ENCODE data around the gene SRD5A1.

SRD5A1 gene

DNA sequence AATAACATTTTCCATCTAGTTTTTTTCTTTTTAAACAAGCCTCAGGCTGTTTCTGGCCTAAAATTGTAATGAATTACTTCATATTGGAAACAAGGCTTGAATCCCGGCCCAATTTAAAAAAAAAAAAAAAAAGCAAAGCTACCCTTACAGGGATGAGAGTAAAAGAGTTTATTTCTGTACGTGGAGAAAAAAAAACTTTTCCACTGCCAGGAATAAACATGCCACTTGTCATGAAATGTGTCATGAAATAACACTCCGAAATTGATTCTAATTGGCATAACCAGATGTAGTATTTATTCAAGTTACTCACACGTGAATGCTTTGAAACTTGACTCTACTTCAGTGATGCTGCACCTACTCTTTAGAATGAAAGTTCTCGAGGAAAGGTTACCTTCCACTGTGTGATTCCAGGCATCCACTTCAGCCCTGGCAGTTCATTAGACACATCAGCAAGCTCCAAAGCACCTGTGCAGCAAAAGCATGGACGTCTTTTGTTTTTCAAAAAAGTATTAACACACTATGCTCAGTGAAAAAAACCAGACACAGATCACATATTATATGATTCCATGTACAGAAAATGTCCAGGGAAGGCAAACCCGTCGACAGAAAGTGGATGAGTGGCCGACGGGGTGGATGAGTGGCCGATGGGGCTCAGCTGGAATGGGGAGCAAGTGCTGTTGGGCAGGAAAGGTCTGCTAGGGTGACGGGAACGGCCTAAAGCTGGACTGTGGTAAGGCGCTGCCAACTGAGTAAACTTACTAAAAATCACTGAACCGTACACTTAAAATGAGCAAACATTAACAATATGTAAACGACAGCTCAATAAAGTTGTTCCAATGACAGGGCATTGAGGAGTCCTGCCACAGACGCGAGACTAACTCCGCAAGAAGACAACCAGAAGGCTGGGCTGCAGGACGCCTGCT, 21.6 kb upstream of the SRD5A1 start:
- no peak for DNase-seq (ENCODE audit: low read depth)
- TF ChIP-seq, protein P1, sequence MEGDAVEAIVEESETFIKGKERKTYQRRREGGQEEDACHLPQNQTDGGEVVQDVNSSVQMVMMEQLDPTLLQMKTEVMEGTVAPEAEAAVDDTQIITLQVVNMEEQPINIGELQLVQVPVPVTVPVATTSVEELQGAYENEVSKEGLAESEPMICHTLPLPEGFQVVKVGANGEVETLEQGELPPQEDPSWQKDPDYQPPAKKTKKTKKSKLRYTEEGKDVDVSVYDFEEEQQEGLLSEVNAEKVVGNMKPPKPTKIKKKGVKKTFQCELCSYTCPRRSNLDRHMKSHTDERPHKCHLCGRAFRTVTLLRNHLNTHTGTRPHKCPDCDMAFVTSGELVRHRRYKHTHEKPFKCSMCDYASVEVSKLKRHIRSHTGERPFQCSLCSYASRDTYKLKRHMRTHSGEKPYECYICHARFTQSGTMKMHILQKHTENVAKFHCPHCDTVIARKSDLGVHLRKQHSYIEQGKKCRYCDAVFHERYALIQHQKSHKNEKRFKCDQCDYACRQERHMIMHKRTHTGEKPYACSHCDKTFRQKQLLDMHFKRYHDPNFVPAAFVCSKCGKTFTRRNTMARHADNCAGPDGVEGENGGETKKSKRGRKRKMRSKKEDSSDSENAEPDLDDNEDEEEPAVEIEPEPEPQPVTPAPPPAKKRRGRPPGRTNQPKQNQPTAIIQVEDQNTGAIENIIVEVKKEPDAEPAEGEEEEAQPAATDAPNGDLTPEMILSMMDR (IDR thresholded peaks at IDR 0.05; ENCODE audit: control insufficient read depth, extremely low read depth, insufficient read depth) = no peak
- H3K4me3 ChIP-seq (ENCODE audit: low read depth, low read length) = no peak overlapping the region

DNA sequence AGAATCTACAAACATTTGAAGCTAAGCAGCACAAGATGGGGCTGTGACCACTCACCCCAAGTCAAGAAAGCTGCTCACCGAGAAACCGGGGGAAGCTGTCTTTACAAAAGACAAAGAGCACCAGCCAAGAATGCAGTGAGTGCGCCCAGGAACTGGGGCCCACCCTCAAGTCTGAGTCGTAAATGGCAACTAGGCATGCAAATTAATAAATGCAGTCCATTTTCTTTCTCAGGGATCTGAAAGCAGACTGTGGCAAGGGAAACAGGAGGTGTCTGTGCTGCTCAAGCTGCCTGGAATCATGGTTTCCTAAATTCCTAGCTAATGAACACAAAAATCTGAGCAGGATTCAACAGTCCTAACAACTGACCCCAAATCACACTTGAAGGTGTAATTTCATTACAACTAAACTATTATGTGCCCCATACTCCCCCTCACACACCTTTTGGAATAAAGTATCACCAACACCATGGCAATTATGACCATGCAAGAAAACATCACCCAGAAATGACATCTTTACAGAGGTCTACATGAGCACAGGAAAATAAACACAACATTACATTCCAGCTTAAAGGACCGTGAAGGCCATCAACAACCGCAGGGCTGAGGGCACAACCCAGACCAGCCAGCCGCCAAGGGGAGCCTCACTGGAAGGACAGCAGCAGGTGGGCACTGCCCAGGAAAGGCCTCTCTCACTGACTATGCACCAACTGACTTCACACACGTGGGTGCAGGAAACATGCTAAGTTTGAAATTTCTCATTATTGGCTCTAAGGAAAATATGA, 18.0 kb upstream of the SRD5A1 start:
- H3K4me3 ChIP-seq (ENCODE audit: low read depth, low read length) = no peak overlapping the region
- TF ChIP-seq, protein P1 (IDR thresholded peaks at IDR 0.05; ENCODE audit: control insufficient read depth, extremely low read depth, insufficient read depth) = no peak
- DNase-seq (ENCODE audit: low read depth) = no peak

DNA sequence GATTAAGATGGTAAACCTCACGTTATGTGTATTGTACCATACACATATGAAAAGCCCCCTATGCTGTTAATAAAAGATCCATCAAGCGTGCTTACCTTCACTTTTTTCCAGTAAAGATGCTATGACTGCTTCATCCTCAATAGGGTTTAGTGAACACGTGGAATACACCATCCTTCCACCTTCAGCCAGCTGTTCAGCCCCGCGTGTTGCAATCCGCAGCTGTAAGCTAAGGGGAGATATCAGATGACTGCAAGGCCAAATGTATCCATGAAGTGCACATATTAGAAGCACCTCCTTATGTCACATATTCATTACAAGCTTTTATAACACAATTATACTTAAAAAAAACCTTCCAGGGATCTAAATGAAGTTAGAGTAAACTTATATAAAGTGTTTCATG, 16.6 kb upstream of the SRD5A1 start:
- DNase-seq (ENCODE audit: low read depth) = no peak
- H3K4me3 ChIP-seq (ENCODE audit: low read depth, low read length) = no peak overlapping the region
- TF ChIP-seq, protein P1 (IDR thresholded peaks at IDR 0.05; ENCODE audit: control insufficient read depth, extremely low read depth, insufficient read depth) = no peak

DNA sequence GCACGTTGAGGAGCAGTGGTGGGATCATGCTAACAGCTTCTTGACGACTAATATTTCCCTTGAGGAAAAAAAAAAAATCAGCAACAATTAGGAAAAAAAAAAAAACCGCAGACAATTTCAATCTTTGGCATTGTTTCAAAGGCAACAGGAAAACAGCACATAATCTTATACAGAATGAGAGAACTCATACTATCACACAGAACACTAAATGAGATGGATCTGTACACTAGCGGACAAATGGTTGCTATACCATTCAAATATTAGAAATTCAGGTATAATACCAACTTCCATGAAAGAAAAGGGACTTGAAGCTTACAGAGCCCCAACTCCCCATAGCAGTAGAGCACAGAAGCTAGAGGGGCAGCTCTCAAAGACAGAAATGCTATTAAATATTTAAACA, 10.0 kb upstream of the SRD5A1 start:
- no peak overlapping the region for H3K4me3 ChIP-seq (ENCODE audit: low read depth, low read length)
- TF ChIP-seq, protein P1 (IDR thresholded peaks at IDR 0.05; ENCODE audit: control insufficient read depth, extremely low read depth, insufficient read depth) = no peak
- DNase-seq (ENCODE audit: low read depth) = no peak

DNA sequence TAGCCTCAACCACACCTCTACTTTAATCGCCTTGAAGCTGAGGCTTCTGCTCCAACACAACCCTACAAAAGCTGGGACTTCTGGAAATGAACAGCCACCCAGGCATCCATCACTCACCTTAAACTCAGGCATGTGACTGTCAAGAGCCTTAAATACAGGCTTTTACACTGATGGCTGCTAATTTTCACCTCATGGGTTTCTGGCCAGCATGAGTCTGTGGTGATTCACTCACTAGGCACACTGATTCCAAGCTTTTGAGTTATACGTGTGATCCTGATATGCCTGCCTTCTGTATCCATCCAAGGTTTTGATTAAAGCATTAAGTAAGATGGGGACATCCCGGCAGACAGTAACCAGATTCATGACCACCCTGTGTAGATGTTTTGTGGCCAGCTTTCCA, 9.3 kb upstream of the SRD5A1 start:
- DNase-seq (ENCODE audit: low read depth) = no peak
- no peak overlapping the region for H3K4me3 ChIP-seq (ENCODE audit: low read depth, low read length)
- TF ChIP-seq, protein P1 (IDR thresholded peaks at IDR 0.05; ENCODE audit: control insufficient read depth, extremely low read depth, insufficient read depth) = no peak

DNA sequence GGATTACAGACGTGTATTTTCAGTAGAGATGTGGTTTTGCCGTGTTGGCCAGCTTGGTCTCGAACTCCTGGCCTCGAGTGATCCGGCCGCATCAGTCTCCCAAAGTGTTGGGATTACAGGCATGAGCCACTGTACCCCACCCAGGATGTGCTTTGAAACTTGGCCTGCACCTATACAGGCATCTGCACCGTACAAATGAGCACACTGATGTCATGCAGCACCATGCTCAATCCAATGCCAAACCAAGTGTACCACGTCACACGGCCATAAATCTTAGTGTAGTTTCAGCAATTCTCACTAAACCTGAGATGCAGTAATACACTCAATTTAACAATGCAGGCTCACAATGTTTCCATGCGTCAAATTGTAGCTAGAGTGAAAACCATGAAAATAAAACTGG, 6.7 kb upstream of the SRD5A1 start:
- DNase-seq (ENCODE audit: low read depth) = no peak

More for the DNA sequence above, 6.7 kb upstream of the SRD5A1 start:
- TF ChIP-seq, protein P1 (IDR thresholded peaks at IDR 0.05; ENCODE audit: control insufficient read depth, extremely low read depth, insufficient read depth) = no peak
- no peak overlapping the region for H3K4me3 ChIP-seq (ENCODE audit: low read depth, low read length)
